ENCODE results near the gene SLC9C2.

DNA sequence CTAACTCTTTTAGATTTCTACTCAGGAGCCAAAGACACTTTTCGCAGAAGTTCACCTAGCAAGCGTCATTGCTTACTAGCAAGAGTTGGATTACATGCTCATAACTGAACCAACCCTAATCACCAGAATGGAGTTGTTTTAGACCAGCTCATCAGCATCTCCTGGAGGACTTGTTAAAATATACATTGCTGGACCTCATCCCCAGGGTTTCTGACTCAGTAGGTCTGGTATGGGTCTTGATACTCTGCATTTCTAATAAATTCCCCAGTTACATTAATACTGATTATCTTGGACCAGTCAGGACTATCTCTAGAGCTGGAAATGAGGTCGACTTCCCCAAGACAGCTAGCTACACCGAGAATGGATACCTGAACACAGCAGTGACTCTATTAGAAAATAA is 135.4 kb downstream of the SLC9C2 start:
- TF ChIP-seq, protein P1, sequence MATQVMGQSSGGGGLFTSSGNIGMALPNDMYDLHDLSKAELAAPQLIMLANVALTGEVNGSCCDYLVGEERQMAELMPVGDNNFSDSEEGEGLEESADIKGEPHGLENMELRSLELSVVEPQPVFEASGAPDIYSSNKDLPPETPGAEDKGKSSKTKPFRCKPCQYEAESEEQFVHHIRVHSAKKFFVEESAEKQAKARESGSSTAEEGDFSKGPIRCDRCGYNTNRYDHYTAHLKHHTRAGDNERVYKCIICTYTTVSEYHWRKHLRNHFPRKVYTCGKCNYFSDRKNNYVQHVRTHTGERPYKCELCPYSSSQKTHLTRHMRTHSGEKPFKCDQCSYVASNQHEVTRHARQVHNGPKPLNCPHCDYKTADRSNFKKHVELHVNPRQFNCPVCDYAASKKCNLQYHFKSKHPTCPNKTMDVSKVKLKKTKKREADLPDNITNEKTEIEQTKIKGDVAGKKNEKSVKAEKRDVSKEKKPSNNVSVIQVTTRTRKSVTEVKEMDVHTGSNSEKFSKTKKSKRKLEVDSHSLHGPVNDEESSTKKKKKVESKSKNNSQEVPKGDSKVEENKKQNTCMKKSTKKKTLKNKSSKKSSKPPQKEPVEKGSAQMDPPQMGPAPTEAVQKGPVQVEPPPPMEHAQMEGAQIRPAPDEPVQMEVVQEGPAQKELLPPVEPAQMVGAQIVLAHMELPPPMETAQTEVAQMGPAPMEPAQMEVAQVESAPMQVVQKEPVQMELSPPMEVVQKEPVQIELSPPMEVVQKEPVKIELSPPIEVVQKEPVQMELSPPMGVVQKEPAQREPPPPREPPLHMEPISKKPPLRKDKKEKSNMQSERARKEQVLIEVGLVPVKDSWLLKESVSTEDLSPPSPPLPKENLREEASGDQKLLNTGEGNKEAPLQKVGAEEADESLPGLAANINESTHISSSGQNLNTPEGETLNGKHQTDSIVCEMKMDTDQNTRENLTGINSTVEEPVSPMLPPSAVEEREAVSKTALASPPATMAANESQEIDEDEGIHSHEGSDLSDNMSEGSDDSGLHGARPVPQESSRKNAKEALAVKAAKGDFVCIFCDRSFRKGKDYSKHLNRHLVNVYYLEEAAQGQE (IDR thresholded peaks at IDR 0.05; ENCODE audit: low read depth, low read length), result no peak
- TF ChIP-seq, protein P2, sequence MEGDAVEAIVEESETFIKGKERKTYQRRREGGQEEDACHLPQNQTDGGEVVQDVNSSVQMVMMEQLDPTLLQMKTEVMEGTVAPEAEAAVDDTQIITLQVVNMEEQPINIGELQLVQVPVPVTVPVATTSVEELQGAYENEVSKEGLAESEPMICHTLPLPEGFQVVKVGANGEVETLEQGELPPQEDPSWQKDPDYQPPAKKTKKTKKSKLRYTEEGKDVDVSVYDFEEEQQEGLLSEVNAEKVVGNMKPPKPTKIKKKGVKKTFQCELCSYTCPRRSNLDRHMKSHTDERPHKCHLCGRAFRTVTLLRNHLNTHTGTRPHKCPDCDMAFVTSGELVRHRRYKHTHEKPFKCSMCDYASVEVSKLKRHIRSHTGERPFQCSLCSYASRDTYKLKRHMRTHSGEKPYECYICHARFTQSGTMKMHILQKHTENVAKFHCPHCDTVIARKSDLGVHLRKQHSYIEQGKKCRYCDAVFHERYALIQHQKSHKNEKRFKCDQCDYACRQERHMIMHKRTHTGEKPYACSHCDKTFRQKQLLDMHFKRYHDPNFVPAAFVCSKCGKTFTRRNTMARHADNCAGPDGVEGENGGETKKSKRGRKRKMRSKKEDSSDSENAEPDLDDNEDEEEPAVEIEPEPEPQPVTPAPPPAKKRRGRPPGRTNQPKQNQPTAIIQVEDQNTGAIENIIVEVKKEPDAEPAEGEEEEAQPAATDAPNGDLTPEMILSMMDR (IDR thresholded peaks at IDR 0.05), result no peak
- TF ChIP-seq RXRA (IDR thresholded peaks at IDR 0.05; ENCODE audit: borderline replicate concordance, low read depth) (no peak), TAF1 (IDR thresholded peaks at IDR 0.05; ENCODE audit: borderline replicate concordance, low read depth, low read length) (no peak), GATA2 (CRISPR knock-in tag; IDR thresholded peaks at IDR 0.05) (no peak), POLR2AphosphoS5 (IDR thresholded peaks at IDR 0.05; ENCODE audit: low read depth, low read length) (no peak), RFX5 (IDR thresholded peaks at IDR 0.05; ENCODE audit: low read length) (no peak), YY1 (IDR thresholded peaks at IDR 0.05; ENCODE audit: low read depth) (no peak), FOSL2 (IDR thresholded peaks at IDR 0.05; ENCODE audit: borderline replicate concordance, low read depth) (no peak)

Data from SK-N-SH (cell line).